22Rv1 (cell line): Measurements from ENCODE around the gene ZNF215.

Experiments used
- ZFX ChIP-seq: fragments of 450-650 bp; IDR thresholded peaks from 2 replicates; pipeline ENCODE4 v1.6.1; 2017; ENCODE audit warnings: antibody characterized with exemption, borderline replicate concordance
- TF ChIP-seq, protein P1 (sequence below): fragments of 450-650 bp; IDR thresholded peaks from 2 replicates; pipeline ENCODE4 v1.5.1; 2017; ENCODE audit warnings: mild to moderate bottlenecking

DNA sequence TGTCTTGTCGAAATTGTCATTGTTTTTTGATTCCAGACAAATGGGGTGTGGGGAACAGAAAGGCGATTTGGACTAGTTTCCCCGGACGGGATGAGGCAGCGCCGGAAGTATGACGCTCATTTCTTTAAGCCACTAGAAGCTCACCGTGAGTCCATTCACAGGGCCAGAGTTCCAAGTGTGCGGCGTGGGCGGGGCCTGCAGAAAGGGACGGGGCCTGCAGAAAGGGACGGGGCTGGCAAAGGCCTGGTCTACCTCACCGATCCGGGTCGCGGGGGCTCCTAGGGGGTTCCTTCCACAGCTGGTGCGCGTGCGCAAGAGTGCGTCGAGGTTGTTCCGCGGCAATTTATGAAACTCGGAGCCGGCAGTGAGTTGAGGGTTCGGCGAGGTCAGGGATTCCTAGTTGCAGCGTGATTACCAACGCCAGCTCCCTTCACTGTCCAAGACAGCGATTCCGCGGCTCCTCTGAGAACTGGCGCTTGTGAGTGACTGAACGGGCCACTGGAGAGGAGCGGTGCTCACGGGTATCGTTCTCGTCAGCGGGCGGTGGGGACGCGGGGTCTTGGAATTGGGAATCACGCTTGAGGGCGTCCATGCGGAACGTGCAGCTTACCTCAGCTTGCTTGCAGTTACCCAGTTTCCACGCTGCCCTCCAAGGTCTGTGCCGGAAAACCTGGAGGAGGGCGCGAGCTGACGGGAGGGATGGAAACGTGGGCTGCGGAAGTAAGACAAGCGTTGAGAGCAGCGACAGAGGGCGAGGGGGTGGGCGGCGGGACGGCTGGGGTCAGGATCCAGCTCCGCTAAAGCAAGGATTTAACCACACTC, at the start of gene ZNF215:
- TF ChIP-seq, protein P1, sequence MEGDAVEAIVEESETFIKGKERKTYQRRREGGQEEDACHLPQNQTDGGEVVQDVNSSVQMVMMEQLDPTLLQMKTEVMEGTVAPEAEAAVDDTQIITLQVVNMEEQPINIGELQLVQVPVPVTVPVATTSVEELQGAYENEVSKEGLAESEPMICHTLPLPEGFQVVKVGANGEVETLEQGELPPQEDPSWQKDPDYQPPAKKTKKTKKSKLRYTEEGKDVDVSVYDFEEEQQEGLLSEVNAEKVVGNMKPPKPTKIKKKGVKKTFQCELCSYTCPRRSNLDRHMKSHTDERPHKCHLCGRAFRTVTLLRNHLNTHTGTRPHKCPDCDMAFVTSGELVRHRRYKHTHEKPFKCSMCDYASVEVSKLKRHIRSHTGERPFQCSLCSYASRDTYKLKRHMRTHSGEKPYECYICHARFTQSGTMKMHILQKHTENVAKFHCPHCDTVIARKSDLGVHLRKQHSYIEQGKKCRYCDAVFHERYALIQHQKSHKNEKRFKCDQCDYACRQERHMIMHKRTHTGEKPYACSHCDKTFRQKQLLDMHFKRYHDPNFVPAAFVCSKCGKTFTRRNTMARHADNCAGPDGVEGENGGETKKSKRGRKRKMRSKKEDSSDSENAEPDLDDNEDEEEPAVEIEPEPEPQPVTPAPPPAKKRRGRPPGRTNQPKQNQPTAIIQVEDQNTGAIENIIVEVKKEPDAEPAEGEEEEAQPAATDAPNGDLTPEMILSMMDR = no peak
- TF ChIP-seq ZFX = no peak
